ENCODE data around the gene CHL1. TPM values are rescaled to one million over a fixed set of nuclear protein-coding genes. Genes with fewer than 3 reads are reported as not detected.

CHL1 gene
- total RNA-seq, 1 donor from 2014 or later, result 20.2 TPM

GRCh38 chr3:195666-196065, 897 bp upstream of the CHL1 start:
- Histone ChIP-seq H3K27me3 (ENCODE audit: low read depth) (peaks cover 35% of the 10 kb centered on the region), H3K27ac (no peak overlapping the region), H3K4me1 (peaks cover 13% of the 10 kb centered on the region), H3K36me3 (no peaks in the 10 kb centered on the region), H3K4me3 (no peak overlapping the region), H3K9me3 (no peaks in the 10 kb centered on the region)
- DNase-seq, result no peak
- no peak for ATAC-seq
- TF ChIP-seq CTCF (IDR thresholded peaks at IDR 0.05), result no peak
- intact Hi-C loops (cut with DNase I), result no loop called here

GRCh38 chr3:197149-197827, 725 bp downstream of the CHL1 start:
- Histone ChIP-seq H3K27me3 (ENCODE audit: low read depth) (peaks cover 35% of the 10 kb centered on the region), H3K4me1 (peaks cover 13% of the 10 kb centered on the region), H3K4me3 (peak overlapping the region; percentile 59), H3K36me3 (no peaks in the 10 kb centered on the region), H3K27ac (peak overlapping the region; percentile 42), H3K9me3 (no peaks in the 10 kb centered on the region)
- TF ChIP-seq CTCF (IDR thresholded peaks at IDR 0.05), result no peak
- intact Hi-C loops (cut with DNase I), result no loop called here
- ATAC-seq (peak; percentile 65 to 68), DNase-seq (peak; percentile 45)

GRCh38 chr3:197828-198491, 1.4 kb downstream of the CHL1 start:
- Histone ChIP-seq H3K4me1 (peaks cover 13% of the 10 kb centered on the region), H3K27me3 (ENCODE audit: low read depth) (peaks cover 35% of the 10 kb centered on the region), H3K9me3 (no peaks in the 10 kb centered on the region), H3K36me3 (no peaks in the 10 kb centered on the region), H3K27ac (no peak overlapping the region), H3K4me3 (peak overlapping the region; percentile 59)
- peak; percentile 36 for DNase-seq
- no peak for TF ChIP-seq CTCF (IDR thresholded peaks at IDR 0.05)
- intact Hi-C loops (cut with DNase I), result no loop called here
- peak; percentile 48 to 50 for ATAC-seq

GRCh38 chr3:199835-200234, 3.3 kb downstream of the CHL1 start:
- intact Hi-C loops (cut with DNase I), result no loop called here
- Histone ChIP-seq H3K36me3 (no peaks in the 10 kb centered on the region), H3K27ac (no peak overlapping the region), H3K9me3 (no peaks in the 10 kb centered on the region), H3K4me1 (peaks cover 13% of the 10 kb centered on the region), H3K4me3 (no peak overlapping the region), H3K27me3 (ENCODE audit: low read depth) (peaks cover 35% of the 10 kb centered on the region)
- DNase-seq (no peak), ATAC-seq (no peak)
- no peak for TF ChIP-seq CTCF (IDR thresholded peaks at IDR 0.05)

GRCh38 chr3:200758-201325, 4.3 kb downstream of the CHL1 start:
- ATAC-seq, result no peak
- Histone ChIP-seq H3K9me3 (no peaks in the 10 kb centered on the region), H3K4me3 (no peak overlapping the region), H3K27me3 (ENCODE audit: low read depth) (peaks cover 30% of the 10 kb centered on the region), H3K27ac (no peak overlapping the region), H3K36me3 (no peaks in the 10 kb centered on the region), H3K4me1 (peaks cover 13% of the 10 kb centered on the region)
- intact Hi-C loops (cut with DNase I), result no loop called here
- TF ChIP-seq CTCF (IDR thresholded peaks at IDR 0.05), result no peak
- no peak for DNase-seq
